A204.1 (cell line): ENCODE measurements around the gene RAB18.
"Not testable (repeated sequence)": the region's sequence is repeated elsewhere in the genome, so short reads cannot be mapped to it uniquely, and the experiment has no call there.

Source experiments
- FAIRE-seq: peaks from 2 replicates; lab custom pipeline; 2012; peaks lifted over from hg19 to GRCh38; lab: Jason Lieb, UNC

Gene RAB18

DNA sequence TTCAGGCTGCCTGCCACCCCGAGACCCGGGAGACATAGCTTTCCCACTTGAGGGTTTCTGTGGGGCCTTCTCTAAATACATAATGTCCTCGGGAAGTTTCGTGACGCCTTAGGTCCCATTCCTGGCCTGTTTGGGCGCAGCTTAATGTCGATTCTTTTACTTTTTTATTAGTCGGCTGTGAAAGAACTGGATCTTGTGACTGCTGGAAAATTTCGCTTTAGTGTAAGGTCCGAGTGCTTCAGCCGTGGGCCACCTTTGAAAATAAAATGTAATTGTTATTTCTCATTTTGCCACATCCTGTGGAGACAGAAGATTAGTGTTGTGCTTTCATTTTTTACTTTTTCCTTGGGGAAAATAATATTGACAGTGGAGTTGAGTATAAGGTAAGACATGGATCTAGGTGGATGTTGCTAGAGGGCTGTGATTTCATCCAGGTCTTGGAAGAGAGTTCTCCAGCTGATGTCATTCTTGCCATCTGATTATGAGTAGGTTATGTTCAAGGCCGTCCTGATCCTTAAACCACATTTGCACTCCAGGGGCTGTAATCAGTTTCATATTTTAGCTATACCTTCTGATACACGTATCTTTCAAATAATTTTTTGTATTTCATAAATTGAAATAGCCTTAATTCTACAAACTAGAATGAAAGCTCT is 830 bp downstream of the RAB18 start:
- FAIRE-seq, result no peak

DNA sequence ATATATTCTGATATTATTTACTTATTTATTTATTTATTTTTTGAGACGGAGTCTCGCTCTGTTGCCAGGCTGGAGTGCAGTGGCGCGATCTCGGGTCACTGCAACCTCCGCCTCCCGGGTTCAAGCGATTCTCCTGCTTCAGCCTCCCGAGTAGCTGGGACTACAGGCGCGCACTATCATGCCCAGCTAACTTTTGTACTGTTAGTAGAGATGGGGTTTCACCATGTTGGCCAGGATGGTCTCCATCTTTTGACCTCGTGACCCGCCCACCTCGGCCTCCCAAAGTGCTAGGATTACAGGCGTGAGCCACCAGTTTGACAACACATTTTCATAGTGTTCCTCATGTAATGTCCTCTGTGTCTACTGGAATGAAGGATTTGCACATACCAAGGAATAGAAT is 1.4 kb downstream of the RAB18 start:
- FAIRE-seq, result not testable (repeated sequence)

DNA sequence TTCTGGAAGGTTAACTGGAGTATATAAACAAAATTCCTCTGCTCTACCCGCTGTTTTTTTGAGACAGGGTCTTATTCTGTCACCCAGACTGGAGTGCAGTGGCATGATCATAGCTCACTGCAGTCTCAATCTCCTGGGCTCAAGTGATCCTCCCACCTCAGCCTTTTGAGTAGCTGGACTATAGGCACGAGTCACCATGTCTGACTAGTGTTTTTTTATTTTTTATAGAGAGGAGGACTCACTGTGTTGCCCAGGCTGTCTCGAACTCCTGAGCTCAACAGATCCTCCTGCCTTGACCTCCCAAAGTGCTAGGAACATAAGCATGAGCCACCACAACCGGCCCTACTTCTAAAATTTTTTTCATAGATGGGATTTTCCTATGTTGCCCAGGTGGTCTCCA is 2.2 kb downstream of the RAB18 start:
- no peak for FAIRE-seq

DNA sequence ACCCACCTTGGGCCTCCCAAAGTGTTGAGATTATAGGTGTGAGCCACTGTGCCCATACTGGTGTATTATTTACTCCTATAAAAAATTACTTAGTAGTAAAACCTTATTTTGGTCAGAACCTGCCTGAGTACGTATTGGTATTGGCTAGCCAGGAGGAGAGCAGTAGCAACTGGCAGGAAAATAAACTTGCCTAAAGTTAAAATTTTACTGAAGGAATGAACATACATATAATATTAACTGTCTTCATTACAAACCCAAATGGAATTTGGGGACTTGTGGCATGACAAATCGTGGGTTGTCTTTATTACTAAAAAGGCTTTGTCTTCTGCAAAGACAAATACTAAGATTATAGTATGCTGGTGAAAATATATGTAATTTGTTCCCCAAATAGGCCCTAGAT is 8.4 kb downstream of the RAB18 start:
- no peak for FAIRE-seq

DNA sequence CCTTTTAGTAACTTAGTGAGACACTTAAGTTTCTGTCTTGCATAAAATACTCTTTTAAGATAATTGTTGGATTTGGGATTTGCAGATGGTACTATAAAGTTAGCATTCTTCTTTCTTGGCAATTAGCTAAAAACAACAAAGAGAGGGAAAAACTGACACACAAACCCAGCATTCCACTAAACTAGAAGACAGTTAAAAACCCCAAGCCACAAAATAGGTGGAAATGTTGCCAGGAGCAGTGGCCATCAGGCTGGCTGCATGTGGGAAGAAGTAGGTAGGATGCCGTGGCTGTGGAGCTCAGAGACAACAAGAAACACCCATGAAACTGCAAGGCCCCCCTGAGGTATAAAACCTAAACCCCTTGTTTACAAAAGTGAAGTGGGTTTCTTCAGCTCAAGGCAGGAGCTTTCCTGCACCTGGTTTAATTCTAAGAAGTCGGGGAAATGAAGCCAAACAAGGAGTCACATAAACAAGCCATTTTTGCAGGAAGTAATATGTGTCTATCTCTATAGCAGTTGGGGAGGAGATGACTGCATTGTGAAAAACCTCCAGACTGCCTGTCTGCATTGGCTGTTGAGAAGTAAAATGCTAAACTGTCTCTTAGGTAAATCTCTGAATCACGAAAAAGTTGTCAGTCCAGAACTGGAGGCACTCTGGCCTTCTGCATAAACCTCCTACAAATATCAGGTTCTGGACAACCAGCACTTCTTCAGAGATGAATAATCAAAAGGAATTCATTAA is 9.5 kb downstream of the RAB18 start:
- no peak for FAIRE-seq

DNA sequence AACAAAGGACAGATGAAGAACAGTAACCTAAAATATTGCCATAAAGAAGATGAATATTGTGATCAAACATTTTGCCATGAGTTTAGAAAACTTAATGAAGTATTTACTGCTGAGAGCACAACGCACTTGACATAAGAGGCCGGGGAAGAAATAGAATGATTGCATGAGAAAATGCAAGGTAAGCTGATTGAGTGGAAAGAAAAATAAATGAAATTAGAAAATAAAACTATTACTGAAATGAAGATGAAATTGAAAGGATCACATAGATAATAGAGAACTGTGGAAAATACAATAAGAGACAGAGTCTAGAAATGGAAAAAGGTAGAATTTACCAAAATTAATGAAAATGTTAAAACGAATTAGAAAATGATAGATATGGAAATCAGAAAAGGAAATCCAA is 10.1 kb downstream of the RAB18 start:
- no peak for FAIRE-seq

DNA sequence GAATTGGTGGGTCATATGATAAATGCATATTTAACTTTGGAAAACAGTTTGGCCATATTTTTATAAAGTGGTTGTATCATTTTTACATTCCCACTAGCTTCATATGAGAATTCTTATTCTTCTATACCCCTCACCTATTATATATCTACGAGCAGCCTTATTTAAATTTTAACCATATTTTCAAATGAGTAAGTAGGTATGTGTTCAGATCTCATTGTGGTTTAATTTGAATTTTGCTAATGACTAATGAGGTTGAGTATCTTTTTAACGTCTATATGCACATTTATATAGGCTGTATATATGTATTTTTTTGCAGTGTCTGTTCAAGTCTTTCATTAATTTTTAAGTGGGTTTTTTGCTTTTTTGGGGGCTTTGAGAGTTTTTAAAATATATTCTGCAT is 14.2 kb downstream of the RAB18 start:
- FAIRE-seq, result no peak

DNA sequence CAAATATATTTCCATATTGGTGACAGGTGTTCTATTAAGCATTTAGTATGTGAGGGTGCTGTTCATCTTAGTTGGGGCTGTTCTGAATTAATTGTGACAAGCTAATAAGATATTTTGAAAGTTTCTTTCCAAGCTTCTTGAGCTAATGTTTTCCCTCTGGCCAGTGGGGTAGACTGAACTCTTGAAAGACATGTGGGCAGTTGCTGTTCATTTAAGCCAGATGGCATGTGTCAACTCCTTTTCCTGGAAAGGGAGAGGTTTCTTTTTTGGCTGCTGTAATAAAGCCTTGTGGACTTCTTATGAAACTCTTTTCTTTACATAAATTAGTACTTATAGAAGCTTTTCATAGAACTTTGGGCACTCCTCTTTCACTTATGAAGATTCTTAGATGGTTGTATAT is 21.7 kb downstream of the RAB18 start:
- no peak for FAIRE-seq

DNA sequence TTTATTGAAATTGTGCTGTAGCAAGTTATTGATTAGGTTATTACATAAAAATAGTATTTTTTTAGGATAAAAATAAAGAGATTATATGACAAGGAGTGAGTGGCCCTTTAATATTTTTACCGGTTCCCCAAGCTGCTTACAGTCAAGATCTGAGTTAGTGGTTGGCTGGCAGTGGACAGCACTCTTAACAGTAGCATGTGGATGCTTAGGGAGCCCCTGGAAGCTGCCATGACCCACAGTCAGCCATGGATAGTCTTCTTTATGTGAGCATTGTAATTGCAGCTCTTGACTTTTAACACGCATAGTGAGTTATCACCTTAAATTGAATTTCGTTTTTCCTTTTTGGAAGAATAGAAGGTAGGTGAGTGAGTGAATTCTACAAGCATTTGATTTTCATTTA is 22.1 kb downstream of the RAB18 start:
- no peak for FAIRE-seq

DNA sequence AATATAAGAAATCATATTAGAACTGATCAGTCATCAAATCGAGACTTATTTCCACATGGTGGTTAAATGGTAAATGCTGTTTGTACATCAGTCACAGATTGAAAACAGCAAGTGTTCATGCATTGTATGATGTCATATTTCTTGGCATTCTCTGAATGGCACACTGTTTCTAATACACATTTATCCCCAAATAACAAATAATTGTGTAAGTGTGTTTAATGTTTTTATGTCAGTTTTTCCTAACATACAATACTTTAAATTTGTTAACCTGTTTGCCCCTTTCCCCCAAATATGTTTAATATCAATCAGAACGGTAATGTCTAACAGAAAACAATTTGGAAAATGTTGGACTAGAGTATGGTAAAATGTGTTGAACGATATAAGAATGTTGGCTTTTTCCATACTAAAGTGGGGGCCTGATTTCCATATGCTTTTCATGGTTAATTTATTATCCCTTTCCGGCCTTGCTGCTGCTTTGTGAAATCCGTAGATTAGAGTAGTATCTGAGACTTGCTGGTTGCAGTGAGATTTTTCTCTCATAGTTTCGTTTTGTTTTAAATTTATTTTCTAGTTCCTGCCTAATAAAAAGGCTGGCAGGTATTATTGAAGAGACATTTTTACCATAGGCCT is 23.7 kb downstream of the RAB18 start:
- FAIRE-seq, result no peak

DNA sequence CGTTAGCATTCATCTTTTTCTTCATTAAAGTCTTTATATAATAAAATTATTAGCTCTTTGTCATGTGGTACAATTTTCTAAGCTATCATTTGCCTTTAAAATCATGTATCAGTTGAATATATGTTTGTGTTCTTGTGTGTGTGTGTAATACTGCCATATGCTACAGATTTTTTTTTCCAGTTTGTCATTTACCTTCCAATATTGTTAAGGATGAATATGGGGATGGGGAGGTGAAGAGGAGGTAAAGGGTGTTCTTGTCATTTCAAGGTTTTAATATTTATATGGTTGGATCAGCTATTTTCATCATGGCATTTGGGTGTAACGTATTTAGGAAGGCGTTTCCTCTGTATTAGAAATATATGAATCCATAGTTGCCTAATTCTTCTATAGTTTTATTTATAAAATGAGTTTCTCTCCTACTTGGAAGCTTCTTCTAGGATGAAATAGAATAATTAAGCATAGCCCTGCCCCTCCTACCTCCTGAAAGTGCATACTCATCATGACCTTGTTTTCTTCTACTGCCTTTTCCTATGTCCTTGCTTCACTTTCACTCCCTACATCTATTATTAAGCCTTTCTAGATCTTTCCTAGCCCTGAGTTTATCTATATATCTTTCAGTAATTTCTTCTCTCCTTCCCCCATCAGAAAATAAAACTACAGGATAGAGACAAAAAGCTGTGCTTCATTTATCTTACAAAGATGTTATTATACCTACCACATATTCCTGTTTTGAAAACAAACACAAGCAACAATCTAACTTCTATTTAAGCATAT is 25.1 kb downstream of the RAB18 start:
- FAIRE-seq, result no peak

DNA sequence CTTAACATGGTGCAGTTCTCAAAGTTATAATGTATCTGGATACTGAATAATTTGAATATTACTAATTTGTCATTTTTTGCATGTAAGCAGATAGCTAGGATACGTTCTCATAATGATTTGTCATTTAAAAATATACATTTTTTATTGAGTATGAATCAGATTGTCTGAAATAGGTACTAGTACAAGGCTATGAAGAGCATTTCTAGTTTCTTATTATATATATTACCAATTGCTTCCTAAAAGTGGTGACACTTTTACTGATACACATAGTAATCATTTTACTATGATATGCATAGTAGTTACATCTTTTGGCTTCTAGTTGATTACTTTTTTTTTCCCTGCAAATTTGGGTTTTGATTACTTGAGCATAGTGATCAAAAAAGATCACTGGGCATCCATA is 26.4 kb downstream of the RAB18 start:
- no peak for FAIRE-seq

DNA sequence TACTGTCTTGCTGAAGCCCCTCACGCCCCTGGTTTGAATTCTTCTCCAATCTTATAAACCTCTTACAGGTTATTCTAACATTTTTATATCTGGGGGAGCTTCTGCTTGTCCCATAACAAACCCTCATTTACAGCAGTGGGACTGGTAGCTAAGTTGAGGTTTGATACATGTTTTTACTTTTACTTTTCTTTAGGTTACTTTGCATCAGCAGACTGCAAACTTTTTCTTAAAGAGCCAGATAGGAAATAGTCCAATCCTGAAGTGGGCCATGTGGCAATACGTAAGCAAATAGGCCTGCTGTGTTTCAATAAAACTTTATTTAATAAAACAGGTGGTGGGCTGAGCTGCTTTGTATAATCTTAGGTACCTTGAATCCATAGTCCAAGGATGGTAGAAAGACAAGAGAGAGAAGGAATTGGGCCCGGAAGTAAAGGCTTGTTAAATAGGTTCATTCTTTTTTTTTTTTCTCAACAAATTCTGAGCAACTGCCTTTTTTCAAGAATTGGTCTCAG is 27.3 kb downstream of the RAB18 start:
- FAIRE-seq, result no peak

DNA sequence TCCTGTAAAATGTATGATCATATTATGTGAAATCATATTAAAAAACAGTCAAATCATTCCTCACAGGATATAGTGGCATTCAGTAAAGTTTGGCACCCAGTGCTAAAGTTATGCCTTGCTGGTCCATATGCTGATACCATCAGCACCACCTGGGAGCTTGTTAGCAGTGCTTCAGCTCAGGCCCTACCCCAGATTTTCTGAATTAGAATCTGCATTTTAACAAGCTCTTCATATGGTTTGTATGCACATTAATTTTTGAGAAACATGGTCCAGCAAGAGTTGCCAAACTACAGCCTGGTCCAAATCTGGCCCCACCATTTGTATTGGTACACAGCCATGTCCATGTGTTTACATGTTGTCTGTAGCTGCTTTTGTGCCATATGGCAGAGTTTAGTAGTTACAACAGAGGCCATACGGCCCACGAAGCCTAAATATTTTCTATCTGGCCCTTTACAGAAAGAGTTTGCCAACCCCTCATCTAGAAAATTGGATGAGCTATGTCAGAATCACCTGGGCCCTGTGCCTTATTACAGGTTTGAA is 30.1 kb downstream of the RAB18 start:
- FAIRE-seq, result no peak

DNA sequence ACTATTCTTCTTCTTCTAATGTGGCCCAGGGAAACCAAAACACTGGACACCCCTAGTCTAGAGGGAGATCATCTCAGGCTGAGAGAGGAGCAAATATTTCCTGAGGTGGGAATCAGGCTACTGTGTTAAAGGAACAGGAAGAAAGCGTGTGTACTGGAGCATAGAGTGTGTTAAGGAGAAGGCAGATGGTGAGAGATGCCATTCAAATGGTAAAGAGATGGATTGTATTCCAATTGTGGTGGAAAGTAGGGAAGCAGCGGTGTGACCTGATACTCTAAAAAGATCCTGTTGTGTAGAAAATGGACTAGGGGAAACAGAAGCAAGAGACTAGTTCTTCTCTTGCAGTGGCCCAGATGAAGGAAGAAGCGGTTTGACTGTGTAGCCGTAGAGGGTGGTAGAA is 31.2 kb downstream of the RAB18 start:
- no peak for FAIRE-seq

DNA sequence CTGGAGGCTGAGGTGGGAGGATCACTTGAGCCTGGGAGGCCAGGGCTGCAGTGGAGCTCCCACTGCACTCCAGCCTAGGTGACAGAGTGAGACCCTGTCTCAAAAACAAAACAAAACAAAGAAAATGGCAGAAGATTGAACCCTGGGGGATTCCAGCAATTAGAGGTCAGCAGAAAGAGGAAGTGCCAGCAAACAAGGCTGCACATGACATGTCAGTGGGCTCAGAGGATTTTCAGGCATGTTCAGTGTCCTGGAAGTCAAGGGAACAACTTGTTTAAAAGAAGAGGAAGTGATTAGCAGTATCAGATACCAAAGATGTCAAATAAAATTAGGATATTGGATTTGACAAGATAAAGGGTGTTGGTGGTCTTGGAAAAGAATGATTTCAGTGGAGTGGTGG is 32.3 kb downstream of the RAB18 start:
- no peak for FAIRE-seq

DNA sequence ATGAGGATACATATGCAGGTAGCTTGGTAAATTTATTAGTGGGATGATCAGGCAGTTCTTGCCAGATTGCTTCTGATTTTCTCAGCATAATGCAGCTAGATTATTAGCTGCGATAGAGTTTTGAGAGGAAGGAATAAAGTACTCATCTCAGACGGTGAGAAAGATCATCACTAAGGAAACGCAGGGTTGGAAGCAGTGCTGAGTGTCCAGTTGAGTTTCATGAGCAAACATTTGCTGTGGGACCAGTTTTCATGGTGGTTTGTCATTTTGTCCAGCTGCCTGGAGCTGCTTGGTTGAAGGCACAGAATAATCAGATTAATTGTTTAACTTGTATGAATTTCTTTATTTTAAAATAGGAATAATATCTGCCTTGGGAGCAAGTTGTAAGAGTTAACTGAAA is 33.1 kb downstream of the RAB18 start:
- no peak for FAIRE-seq

DNA sequence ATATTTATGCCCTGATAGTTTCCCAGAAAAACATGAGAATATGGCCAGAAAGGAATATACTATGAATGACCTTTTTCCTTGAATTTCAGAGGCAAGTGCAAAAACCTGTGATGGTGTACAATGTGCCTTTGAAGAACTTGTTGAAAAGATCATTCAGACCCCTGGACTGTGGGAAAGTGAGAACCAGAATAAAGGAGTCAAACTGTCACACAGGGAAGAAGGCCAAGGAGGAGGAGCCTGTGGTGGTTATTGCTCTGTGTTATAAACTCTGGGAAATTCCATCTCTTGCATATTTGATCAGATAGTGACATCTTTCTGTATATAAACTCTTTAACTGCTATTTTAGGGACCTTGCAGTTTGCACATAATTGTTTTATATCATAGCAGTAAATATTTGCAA is 33.7 kb downstream of the RAB18 start:
- no peak for FAIRE-seq

DNA sequence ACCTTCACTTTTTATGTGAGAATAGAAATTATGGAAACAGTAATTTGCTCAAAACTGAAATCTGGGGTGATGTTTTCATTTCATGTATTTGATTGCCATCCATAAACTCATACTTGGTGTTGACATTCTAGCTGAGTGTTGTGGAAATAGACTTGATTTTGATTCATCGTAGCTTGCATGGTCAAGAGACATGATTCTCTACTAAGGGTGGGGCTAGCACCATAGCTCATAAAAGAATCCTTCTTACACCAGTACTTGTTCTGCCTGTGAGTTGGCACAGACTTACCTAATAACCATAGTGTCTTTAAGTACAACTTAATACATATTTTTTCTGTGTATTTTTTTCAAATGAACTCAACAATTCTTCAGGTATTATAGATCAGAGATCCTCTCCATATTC is 36.6 kb downstream of the RAB18 start:
- FAIRE-seq, result no peak

DNA sequence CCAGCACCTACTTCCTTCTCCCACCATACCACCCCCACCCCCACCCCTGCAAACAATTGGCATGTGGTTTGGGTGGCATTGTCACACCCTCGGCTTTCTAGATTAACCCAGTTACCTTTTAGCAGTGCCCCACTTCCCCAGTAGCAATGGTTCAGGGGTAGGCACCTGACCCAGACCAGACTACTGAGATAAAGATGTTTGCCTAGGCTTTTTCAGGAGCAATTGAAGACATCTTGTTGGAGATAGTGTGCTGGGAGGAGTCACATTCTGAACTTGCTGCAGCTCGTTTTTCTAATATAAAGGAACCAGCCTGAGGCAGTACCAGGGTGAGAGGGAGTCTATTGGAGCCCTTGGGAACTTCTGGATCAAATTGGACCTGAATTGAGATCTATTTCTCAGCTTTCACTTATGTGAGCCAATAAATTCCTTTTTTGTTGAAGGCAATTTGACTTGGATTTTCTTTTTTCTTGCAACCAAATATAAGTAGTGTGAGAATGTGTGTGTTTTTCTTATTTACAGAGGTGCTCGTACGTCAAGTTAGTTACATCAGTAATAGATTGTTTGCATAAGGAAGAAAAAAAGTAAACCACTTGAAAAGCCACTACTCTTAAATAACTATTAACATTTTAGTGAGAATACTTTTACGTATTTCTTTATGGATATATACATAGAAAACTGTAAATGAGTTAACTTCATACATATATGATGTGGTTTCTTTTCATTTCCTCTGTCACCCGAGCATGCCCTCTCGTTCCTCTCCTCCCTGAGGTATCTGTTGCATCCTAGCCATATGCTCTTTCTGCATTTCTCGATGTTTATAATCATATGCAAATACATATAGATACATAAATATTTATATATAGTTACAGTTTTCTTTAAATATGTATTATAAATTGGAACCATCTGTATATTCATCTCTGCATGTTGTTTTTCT is 38.0 kb downstream of the RAB18 start:
- no peak for FAIRE-seq

DNA sequence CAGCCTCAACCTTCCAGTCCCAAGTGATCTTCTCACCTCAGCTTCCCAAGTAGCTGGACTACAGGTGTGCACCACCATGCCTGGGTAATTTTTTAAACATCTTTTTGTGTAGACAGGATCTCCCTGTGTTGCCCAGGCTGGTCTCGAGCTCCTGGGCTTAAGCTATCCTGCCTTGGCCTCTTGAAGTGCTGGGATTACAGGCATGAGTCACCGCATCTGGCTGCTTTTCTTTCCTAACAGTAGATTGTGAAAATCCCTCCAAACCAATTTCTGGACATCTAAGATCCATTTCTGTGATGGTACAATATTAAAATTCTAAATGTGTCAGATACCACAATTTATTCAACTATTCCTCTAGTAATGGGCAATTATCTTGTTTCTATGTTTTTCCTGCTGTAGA is 38.7 kb downstream of the RAB18 start:
- FAIRE-seq, result no peak
